Nephron progenitor cell (in vitro differentiated cells): ENCODE results near the gene CUBN.

Source experiments
- DNase-seq: peaks from one replicate; pipeline ENCODE4 v3.0.0; 2021
- H3K27ac Mint-ChIP-seq: 2 replicates; pipeline ENCODE4 v1.8.0; 2021; ENCODE audit warnings: mild to moderate bottlenecking, moderate library complexity, mixed read lengths
- H3K27me3 Mint-ChIP-seq: 2 replicates; pipeline ENCODE4 v1.8.0; 2021; ENCODE audit warnings: mild to moderate bottlenecking, low read depth, mixed read lengths; ENCODE audit not compliant: poor library complexity
- H3K36me3 Mint-ChIP-seq: 2 replicates; pipeline ENCODE4 v1.8.0; 2021; ENCODE audit warnings: low read depth, mixed read lengths
- H3K4me1 Mint-ChIP-seq: 2 replicates; pipeline ENCODE4 v1.8.0; 2021; ENCODE audit warnings: mixed read lengths
- H3K4me3 Mint-ChIP-seq: 2 replicates; pipeline ENCODE4 v1.8.0; 2021; ENCODE audit warnings: mild to moderate bottlenecking, moderate library complexity, mixed read lengths
- H3K9me3 Mint-ChIP-seq: 2 replicates; pipeline ENCODE4 v1.8.0; 2021; ENCODE audit warnings: mild to moderate bottlenecking, moderate library complexity, mixed read lengths
- CTCF ChIP-seq: fragments of 200-600 bp; sonication (generic); IDR thresholded peaks from 2 replicates; pipeline ENCODE4 v1.5.0; 2021; ENCODE audit warnings: antibody characterized with exemption

CUBN gene

GRCh38 chr10:17065273-17065672 lies 64.3 kb downstream of the CUBN start:
- peaks cover 30% of the 10 kb centered on the region for H3K4me1 Mint-ChIP-seq
- no peak overlapping the region for H3K27ac Mint-ChIP-seq
- no peaks in the 10 kb centered on the region for H3K36me3 Mint-ChIP-seq
- no peaks in the 10 kb centered on the region for H3K27me3 Mint-ChIP-seq
- DNase-seq: no peak
- no peak overlapping the region for H3K4me3 Mint-ChIP-seq
- no peak for TF ChIP-seq CTCF
- H3K9me3 Mint-ChIP-seq: peaks cover 4% of the 10 kb centered on the region

- Mint-ChIP-seq H3K4me3 (no peak overlapping the region), H3K27me3 (no peaks in the 10 kb centered on the region), H3K27ac (no peak overlapping the region), H3K4me1 (peaks cover 35% of the 10 kb centered on the region), H3K9me3 (peaks cover 3% of the 10 kb centered on the region), H3K36me3 (no peaks in the 10 kb centered on the region)
- DNase-seq: no peak
- TF ChIP-seq CTCF: no peak
These were observed 65.2 kb downstream of the CUBN start for GRCh38 chr10:17064435-17064834.

- no peak for TF ChIP-seq CTCF
- no peak for DNase-seq
- H3K4me1 Mint-ChIP-seq: peaks cover 40% of the 10 kb centered on the region
These were observed 66.6 kb downstream of the CUBN start for GRCh38 chr10:17062955-17063484.

GRCh38 chr10:17062493-17062892 lies 67.1 kb downstream of the CUBN start:
- H3K27me3 Mint-ChIP-seq: no peaks in the 10 kb centered on the region
- TF ChIP-seq CTCF: no peak
- H3K27ac Mint-ChIP-seq: no peak overlapping the region
- no peak for DNase-seq
- H3K4me1 Mint-ChIP-seq: peaks cover 40% of the 10 kb centered on the region
- no peaks in the 10 kb centered on the region for H3K36me3 Mint-ChIP-seq
- H3K4me3 Mint-ChIP-seq: no peak overlapping the region
- H3K9me3 Mint-ChIP-seq: no peaks in the 10 kb centered on the region

More at GRCh38 chr10:17062955-17063484, 66.6 kb downstream of the CUBN start:
- Mint-ChIP-seq H3K27ac (peak overlapping the region; percentile 36), H3K27me3 (no peaks in the 10 kb centered on the region), H3K4me3 (no peak overlapping the region), H3K36me3 (no peaks in the 10 kb centered on the region), H3K9me3 (no peaks in the 10 kb centered on the region)

- Mint-ChIP-seq H3K9me3 (no peaks in the 10 kb centered on the region), H3K36me3 (no peaks in the 10 kb centered on the region), H3K27me3 (no peaks in the 10 kb centered on the region), H3K27ac (no peak overlapping the region), H3K4me1 (peaks cover 40% of the 10 kb centered on the region), H3K4me3 (no peak overlapping the region)
- no peak for DNase-seq
- no peak for TF ChIP-seq CTCF
These were observed 67.6 kb downstream of the CUBN start for GRCh38 chr10:17062009-17062408.

- Mint-ChIP-seq H3K36me3 (no peaks in the 10 kb centered on the region), H3K27me3 (no peaks in the 10 kb centered on the region), H3K27ac (no peak overlapping the region), H3K9me3 (no peaks in the 10 kb centered on the region), H3K4me3 (no peak overlapping the region), H3K4me1 (peaks cover 40% of the 10 kb centered on the region)
- no peak for TF ChIP-seq CTCF
- no peak for DNase-seq
These were observed 68.2 kb downstream of the CUBN start for GRCh38 chr10:17061418-17061817.
